22Rv1 (cell line): ENCODE data around the gene PDLIM5.

Experiments used
- ZFX ChIP-seq: fragments of 450-650 bp; IDR thresholded peaks from 2 replicates; pipeline ENCODE4 v1.6.1; 2017; ENCODE audit warnings: antibody characterized with exemption, borderline replicate concordance
- TF ChIP-seq, protein P1 (sequence below): fragments of 450-650 bp; IDR thresholded peaks from 2 replicates; pipeline ENCODE4 v1.5.1; 2017; ENCODE audit warnings: mild to moderate bottlenecking

DNA sequence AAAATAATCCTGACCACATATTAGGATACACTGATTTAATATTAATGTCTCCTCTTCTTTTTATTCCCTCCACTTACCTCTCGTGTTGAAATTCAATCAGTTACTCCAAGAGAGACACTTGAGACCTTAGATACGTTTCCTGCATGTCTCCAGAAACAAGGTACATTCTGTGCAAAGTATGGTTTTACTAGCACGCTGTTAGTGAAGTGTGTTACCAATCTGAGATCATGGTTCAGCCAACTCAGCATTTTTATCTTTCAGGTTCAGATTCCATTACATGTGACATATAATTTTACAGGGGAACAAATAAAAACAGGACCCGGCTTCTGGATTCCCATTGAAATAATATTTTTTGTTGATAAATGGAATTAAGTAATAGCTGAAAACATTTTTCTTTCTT lies 32.2 kb downstream of the PDLIM5 start:
- TF ChIP-seq, protein P1, sequence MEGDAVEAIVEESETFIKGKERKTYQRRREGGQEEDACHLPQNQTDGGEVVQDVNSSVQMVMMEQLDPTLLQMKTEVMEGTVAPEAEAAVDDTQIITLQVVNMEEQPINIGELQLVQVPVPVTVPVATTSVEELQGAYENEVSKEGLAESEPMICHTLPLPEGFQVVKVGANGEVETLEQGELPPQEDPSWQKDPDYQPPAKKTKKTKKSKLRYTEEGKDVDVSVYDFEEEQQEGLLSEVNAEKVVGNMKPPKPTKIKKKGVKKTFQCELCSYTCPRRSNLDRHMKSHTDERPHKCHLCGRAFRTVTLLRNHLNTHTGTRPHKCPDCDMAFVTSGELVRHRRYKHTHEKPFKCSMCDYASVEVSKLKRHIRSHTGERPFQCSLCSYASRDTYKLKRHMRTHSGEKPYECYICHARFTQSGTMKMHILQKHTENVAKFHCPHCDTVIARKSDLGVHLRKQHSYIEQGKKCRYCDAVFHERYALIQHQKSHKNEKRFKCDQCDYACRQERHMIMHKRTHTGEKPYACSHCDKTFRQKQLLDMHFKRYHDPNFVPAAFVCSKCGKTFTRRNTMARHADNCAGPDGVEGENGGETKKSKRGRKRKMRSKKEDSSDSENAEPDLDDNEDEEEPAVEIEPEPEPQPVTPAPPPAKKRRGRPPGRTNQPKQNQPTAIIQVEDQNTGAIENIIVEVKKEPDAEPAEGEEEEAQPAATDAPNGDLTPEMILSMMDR, result no peak
- no peak for TF ChIP-seq ZFX
